Stimulated activated naive CD8-positive, alpha-beta T cell treated with anti-CD3 and anti-CD28 coated beads, Interleukin-15, Interleukin-2, amounts not matched to agents 100 ng/mL and 50 ng/mL, for 24 hours (primary cell): ENCODE results near the gene HDAC11.

Source experiments
- H3K27ac Mint-ChIP-seq: one replicate; pipeline ENCODE4 v1.8.0; 2021; ENCODE audit warnings: mild to moderate bottlenecking, mixed read lengths
- H3K27me3 Mint-ChIP-seq: one replicate; pipeline ENCODE4 v1.8.0; 2021; ENCODE audit warnings: mixed read lengths
- H3K36me3 Mint-ChIP-seq: one replicate; pipeline ENCODE4 v1.8.0; 2021; ENCODE audit warnings: low read depth, mixed read lengths
- H3K4me1 Mint-ChIP-seq: one replicate; pipeline ENCODE4 v1.8.0; 2021; ENCODE audit warnings: low read depth, mixed read lengths
- H3K4me3 Mint-ChIP-seq: one replicate; pipeline ENCODE4 v1.8.0; 2021; ENCODE audit warnings: mild to moderate bottlenecking, mixed read lengths
- H3K9me3 Mint-ChIP-seq: one replicate; pipeline ENCODE4 v1.8.0; 2021; ENCODE audit warnings: mixed read lengths

Gene HDAC11

GRCh38 chr3:13532631-13533030, 52.5 kb downstream of the HDAC11 start:
- peaks cover 3% of the 10 kb centered on the region for H3K9me3 Mint-ChIP-seq
- H3K4me3 Mint-ChIP-seq: no peak overlapping the region
- no peak overlapping the region for H3K27ac Mint-ChIP-seq
- H3K27me3 Mint-ChIP-seq: peaks cover 14% of the 10 kb centered on the region
- peaks cover 7% of the 10 kb centered on the region for H3K4me1 Mint-ChIP-seq
- no peaks in the 10 kb centered on the region for H3K36me3 Mint-ChIP-seq

- no peak overlapping the region for H3K4me3 Mint-ChIP-seq
- peaks cover 3% of the 10 kb centered on the region for H3K9me3 Mint-ChIP-seq
- peaks cover 14% of the 10 kb centered on the region for H3K27me3 Mint-ChIP-seq
- H3K27ac Mint-ChIP-seq: no peak overlapping the region
- H3K4me1 Mint-ChIP-seq: peaks cover 7% of the 10 kb centered on the region
- H3K36me3 Mint-ChIP-seq: no peaks in the 10 kb centered on the region
Observed at GRCh38 chr3:13533885-13534301, 53.8 kb downstream of the HDAC11 start.

GRCh38 chr3:13535526-13535875, 55.4 kb downstream of the HDAC11 start:
- Mint-ChIP-seq H3K27me3 (peaks cover 14% of the 10 kb centered on the region), H3K36me3 (no peaks in the 10 kb centered on the region), H3K9me3 (peaks cover 3% of the 10 kb centered on the region), H3K4me3 (no peak overlapping the region), H3K4me1 (peaks cover 7% of the 10 kb centered on the region), H3K27ac (no peak overlapping the region)

- Mint-ChIP-seq H3K27ac (no peak overlapping the region), H3K4me3 (no peak overlapping the region)
Observed at GRCh38 chr3:13535905-13536304, 55.8 kb downstream of the HDAC11 start.

GRCh38 chr3:13536432-13536831, 56.3 kb downstream of the HDAC11 start:
- no peak overlapping the region for H3K4me3 Mint-ChIP-seq
- peaks cover 21% of the 10 kb centered on the region for H3K27me3 Mint-ChIP-seq
- H3K36me3 Mint-ChIP-seq: no peaks in the 10 kb centered on the region
- peaks cover 10% of the 10 kb centered on the region for H3K9me3 Mint-ChIP-seq
- H3K4me1 Mint-ChIP-seq: peaks cover 7% of the 10 kb centered on the region
- H3K27ac Mint-ChIP-seq: no peak overlapping the region

More at GRCh38 chr3:13535905-13536304, 55.8 kb downstream of the HDAC11 start:
- Mint-ChIP-seq H3K9me3 (peaks cover 5% of the 10 kb centered on the region), H3K27me3 (peaks cover 16% of the 10 kb centered on the region), H3K4me1 (peaks cover 7% of the 10 kb centered on the region), H3K36me3 (no peaks in the 10 kb centered on the region)

- Mint-ChIP-seq H3K27me3 (peaks cover 23% of the 10 kb centered on the region), H3K4me3 (no peak overlapping the region), H3K27ac (no peak overlapping the region), H3K9me3 (peaks cover 12% of the 10 kb centered on the region), H3K4me1 (peaks cover 7% of the 10 kb centered on the region), H3K36me3 (no peaks in the 10 kb centered on the region)
Observed at GRCh38 chr3:13536832-13537231, 56.7 kb downstream of the HDAC11 start.

- no peak overlapping the region for H3K27ac Mint-ChIP-seq
- H3K4me3 Mint-ChIP-seq: no peak overlapping the region
- H3K9me3 Mint-ChIP-seq: peaks cover 15% of the 10 kb centered on the region
- peaks cover 27% of the 10 kb centered on the region for H3K27me3 Mint-ChIP-seq
- peaks cover 7% of the 10 kb centered on the region for H3K4me1 Mint-ChIP-seq
- peaks cover 5% of the 10 kb centered on the region for H3K36me3 Mint-ChIP-seq
Observed at GRCh38 chr3:13537244-13537908, 57.3 kb downstream of the HDAC11 start.

GRCh38 chr3:13537909-13538296, 57.8 kb downstream of the HDAC11 start:
- H3K4me3 Mint-ChIP-seq: no peak overlapping the region

GRCh38 chr3:13538520-13539291, 58.6 kb downstream of the HDAC11 start:
- H3K27me3 Mint-ChIP-seq: peaks cover 31% of the 10 kb centered on the region
- peaks cover 6% of the 10 kb centered on the region for H3K36me3 Mint-ChIP-seq
- peaks cover 10% of the 10 kb centered on the region for H3K4me1 Mint-ChIP-seq
- H3K9me3 Mint-ChIP-seq: peaks cover 16% of the 10 kb centered on the region
- H3K27ac Mint-ChIP-seq: no peak overlapping the region
- H3K4me3 Mint-ChIP-seq: no peak overlapping the region

More at GRCh38 chr3:13537909-13538296, 57.8 kb downstream of the HDAC11 start:
- Mint-ChIP-seq H3K27ac (no peak overlapping the region), H3K9me3 (peaks cover 16% of the 10 kb centered on the region), H3K36me3 (peaks cover 6% of the 10 kb centered on the region), H3K27me3 (peaks cover 28% of the 10 kb centered on the region), H3K4me1 (peaks cover 7% of the 10 kb centered on the region)

GRCh38 chr3:13539292-13539638, 59.2 kb downstream of the HDAC11 start:
- Mint-ChIP-seq H3K4me1 (peaks cover 16% of the 10 kb centered on the region), H3K9me3 (peaks cover 16% of the 10 kb centered on the region), H3K36me3 (peaks cover 6% of the 10 kb centered on the region), H3K4me3 (no peak overlapping the region), H3K27me3 (peaks cover 34% of the 10 kb centered on the region), H3K27ac (no peak overlapping the region)

GRCh38 chr3:13539671-13540070, 59.6 kb downstream of the HDAC11 start:
- peaks cover 33% of the 10 kb centered on the region for H3K27me3 Mint-ChIP-seq
- H3K9me3 Mint-ChIP-seq: peaks cover 16% of the 10 kb centered on the region
- no peak overlapping the region for H3K27ac Mint-ChIP-seq
- peaks cover 20% of the 10 kb centered on the region for H3K4me1 Mint-ChIP-seq
- peaks cover 6% of the 10 kb centered on the region for H3K36me3 Mint-ChIP-seq
- no peak overlapping the region for H3K4me3 Mint-ChIP-seq

GRCh38 chr3:13540297-13540995, 60.3 kb downstream of the HDAC11 start:
- Mint-ChIP-seq H3K27me3 (peaks cover 37% of the 10 kb centered on the region), H3K9me3 (peaks cover 16% of the 10 kb centered on the region), H3K36me3 (peaks cover 6% of the 10 kb centered on the region), H3K4me1 (peaks cover 28% of the 10 kb centered on the region), H3K4me3 (no peak overlapping the region), H3K27ac (no peak overlapping the region)

GRCh38 chr3:13541691-13542090, 61.6 kb downstream of the HDAC11 start:
- Mint-ChIP-seq H3K27ac (no peak overlapping the region), H3K9me3 (peaks cover 16% of the 10 kb centered on the region), H3K4me3 (no peak overlapping the region), H3K27me3 (peaks cover 35% of the 10 kb centered on the region), H3K36me3 (peaks cover 6% of the 10 kb centered on the region), H3K4me1 (peaks cover 33% of the 10 kb centered on the region)

- Mint-ChIP-seq H3K27ac (no peak overlapping the region), H3K4me3 (no peak overlapping the region), H3K9me3 (peaks cover 16% of the 10 kb centered on the region), H3K27me3 (peaks cover 32% of the 10 kb centered on the region), H3K4me1 (peaks cover 29% of the 10 kb centered on the region), H3K36me3 (peaks cover 6% of the 10 kb centered on the region)
Observed at GRCh38 chr3:13542142-13542541, 62.0 kb downstream of the HDAC11 start.

GRCh38 chr3:13543253-13543652, 63.1 kb downstream of the HDAC11 start:
- Mint-ChIP-seq H3K36me3 (peaks cover 6% of the 10 kb centered on the region), H3K4me1 (peaks cover 31% of the 10 kb centered on the region), H3K9me3 (peaks cover 13% of the 10 kb centered on the region), H3K4me3 (no peak overlapping the region), H3K27me3 (peaks cover 37% of the 10 kb centered on the region), H3K27ac (no peak overlapping the region)
